Suprapubic skin (tissue), 4 donors: ENCODE data around the gene OR4C46. TPM values are rescaled to one million over a fixed set of nuclear protein-coding genes. Genes with fewer than 3 reads are reported as not detected.
"Not testable (repeated sequence)": the region's sequence is repeated elsewhere in the genome, so short reads cannot be mapped to it uniquely, and the experiment has no call there.

Source experiments
- DNase-seq, 2 donors: peaks; one replicate each; pipeline ENCODE4 v3.0.0-alpha.2; 2019; ENCODE audit warnings: low spot score in 2 of 2
- H3K27ac ChIP-seq: fragments of 200-600 bp; sonication (generic); one replicate; pipeline ENCODE4 v1.5.1; 2019
- H3K27me3 ChIP-seq: fragments of 200-600 bp; sonication (generic); one replicate; pipeline ENCODE4 v1.5.1; 2019
- H3K36me3 ChIP-seq: fragments of 200-600 bp; sonication (generic); one replicate; pipeline ENCODE4 v1.5.1; 2019
- H3K4me1 ChIP-seq: fragments of 200-600 bp; sonication (generic); one replicate; pipeline ENCODE4 v1.5.1; 2019
- H3K4me3 ChIP-seq: fragments of 200-600 bp; sonication (generic); one replicate; pipeline ENCODE4 v1.5.1; 2019; ENCODE audit warnings: mild to moderate bottlenecking
- H3K9me3 ChIP-seq: fragments of 200-600 bp; sonication (generic); one replicate; pipeline ENCODE4 v1.5.1; 2019
- EP300 ChIP-seq: sonication (generic); formaldehyde crosslinking; IDR thresholded peaks from one replicate; pipeline ENCODE4 v1.6.1; 2017; ENCODE audit warnings: antibody characterized with exemption
- POLR2A ChIP-seq, 2 donors: fragments of 450-650 bp; IDR thresholded peaks; one replicate each; pipeline ENCODE4 v1.6.1; 2017; ENCODE audit warnings: antibody characterized with exemption in 2 of 2, mild to moderate bottlenecking in 2 of 2, moderate library complexity in 2 of 2
- POLR2AphosphoS5 ChIP-seq, 3 donors: sonication (generic); formaldehyde crosslinking; IDR thresholded peaks; one replicate each; pipeline ENCODE4 v1.6.1; 2017; ENCODE audit warnings: antibody characterized with exemption in 3 of 3
- WGBS: methylation state at CpG from one replicate; pipeline ENCODE4 v1.1.5; 2018; 5-methylcytosine and 5-hydroxymethylcytosine counted together
- total RNA-seq, 4 donors: library from RNA; depleted of rRNA; stranded (reverse); fragments of >200 nt; gene quantifications; one replicate each; pipeline ENCODE4 v1.1.0, GENCODE V29; 2016
- TF ChIP-seq, protein P1 (sequence below), 2 donors: fragments of 200-600 bp in 1 of 2; fragments of 450-650 bp in 1 of 2; sonication (generic) in 1 of 2; IDR thresholded peaks; one replicate each; pipeline ENCODE4 v1.5.1; 2016 to 2019; ENCODE audit warnings: antibody characterized with exemption in 2 of 2, mild to moderate bottlenecking in 1 of 2, moderate library complexity in 1 of 2

The OR4C46 gene
- total RNA-seq, result not detected

GRCh38 chr11:54603898-54604297 lies at the start of gene OR4C46:
Gene OR4C46 (minus strand): TSS chr11:54603998. CDS start chr11:54603998, 0 bp downstream.
- Histone ChIP-seq H3K4me1 (no peaks in the 10 kb centered on the region), H3K4me3 (no peak within 1 kb of the TSS), H3K27me3 (no peaks in the 10 kb centered on the region), H3K27ac (no peak within 1 kb of the TSS), H3K9me3 (no peaks in the 10 kb centered on the region), H3K36me3 (no peaks in the 10 kb centered on the region)
- 51% methylated on average over 1 of the region's 1 CpG for WGBS
- DNase-seq, result no peak
- TF ChIP-seq POLR2A (IDR thresholded peaks at IDR 0.05) (no peak), EP300 (no peak), POLR2AphosphoS5 (IDR thresholded peaks at IDR 0.05) (no peak)
- TF ChIP-seq, protein P1, sequence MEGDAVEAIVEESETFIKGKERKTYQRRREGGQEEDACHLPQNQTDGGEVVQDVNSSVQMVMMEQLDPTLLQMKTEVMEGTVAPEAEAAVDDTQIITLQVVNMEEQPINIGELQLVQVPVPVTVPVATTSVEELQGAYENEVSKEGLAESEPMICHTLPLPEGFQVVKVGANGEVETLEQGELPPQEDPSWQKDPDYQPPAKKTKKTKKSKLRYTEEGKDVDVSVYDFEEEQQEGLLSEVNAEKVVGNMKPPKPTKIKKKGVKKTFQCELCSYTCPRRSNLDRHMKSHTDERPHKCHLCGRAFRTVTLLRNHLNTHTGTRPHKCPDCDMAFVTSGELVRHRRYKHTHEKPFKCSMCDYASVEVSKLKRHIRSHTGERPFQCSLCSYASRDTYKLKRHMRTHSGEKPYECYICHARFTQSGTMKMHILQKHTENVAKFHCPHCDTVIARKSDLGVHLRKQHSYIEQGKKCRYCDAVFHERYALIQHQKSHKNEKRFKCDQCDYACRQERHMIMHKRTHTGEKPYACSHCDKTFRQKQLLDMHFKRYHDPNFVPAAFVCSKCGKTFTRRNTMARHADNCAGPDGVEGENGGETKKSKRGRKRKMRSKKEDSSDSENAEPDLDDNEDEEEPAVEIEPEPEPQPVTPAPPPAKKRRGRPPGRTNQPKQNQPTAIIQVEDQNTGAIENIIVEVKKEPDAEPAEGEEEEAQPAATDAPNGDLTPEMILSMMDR (IDR thresholded peaks at IDR 0.05), result no peak

DNA sequence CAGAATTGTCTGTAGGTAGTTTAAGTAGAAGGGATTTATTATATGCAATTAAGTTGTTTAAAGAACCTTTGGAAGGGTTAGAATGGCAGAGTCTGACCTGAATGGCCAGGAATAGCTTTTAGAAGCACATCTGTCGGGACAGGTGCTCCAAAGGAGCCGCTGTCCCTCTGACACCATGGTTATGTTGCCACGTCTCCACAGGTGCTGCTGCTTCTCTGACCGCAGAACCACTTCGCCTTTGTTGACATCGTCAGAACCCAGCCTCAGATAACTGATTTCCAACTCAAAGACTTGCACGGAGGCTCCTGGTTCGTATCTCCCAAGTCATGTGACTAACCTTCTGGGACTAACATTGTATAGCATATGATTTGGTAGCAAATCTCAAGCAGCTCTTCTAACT lies 41.8 kb upstream of the OR4C46 start:
- H3K27ac ChIP-seq, DNase-seq, H3K36me3 ChIP-seq, H3K4me3 ChIP-seq, H3K4me1 ChIP-seq, H3K27me3 ChIP-seq: not testable (repeated sequence)
- 76% methylated on average over 8 of the region's 8 CpGs for WGBS
- peaks cover 11% of the 10 kb centered on the region for H3K9me3 ChIP-seq

GRCh38 chr11:54561439-54561838 lies 42.4 kb downstream of the OR4C46 start:
- H3K36me3 ChIP-seq, H3K27me3 ChIP-seq, H3K4me3 ChIP-seq, H3K27ac ChIP-seq, H3K4me1 ChIP-seq, DNase-seq: not testable (repeated sequence)
- 71% methylated on average over 3 of the region's 3 CpGs for WGBS
- peaks cover 21% of the 10 kb centered on the region for H3K9me3 ChIP-seq

GRCh38 chr11:54558919-54559318 lies 44.9 kb downstream of the OR4C46 start:
- 50% methylated on average over 3 of the region's 3 CpGs for WGBS
- TF ChIP-seq EP300, result no peak
- TF ChIP-seq, protein P1 (IDR thresholded peaks at IDR 0.05), result no peak
- no peak for TF ChIP-seq POLR2AphosphoS5 (IDR thresholded peaks at IDR 0.05)
- TF ChIP-seq POLR2A (IDR thresholded peaks at IDR 0.05), result no peak
- DNase-seq, result no peak

DNA sequence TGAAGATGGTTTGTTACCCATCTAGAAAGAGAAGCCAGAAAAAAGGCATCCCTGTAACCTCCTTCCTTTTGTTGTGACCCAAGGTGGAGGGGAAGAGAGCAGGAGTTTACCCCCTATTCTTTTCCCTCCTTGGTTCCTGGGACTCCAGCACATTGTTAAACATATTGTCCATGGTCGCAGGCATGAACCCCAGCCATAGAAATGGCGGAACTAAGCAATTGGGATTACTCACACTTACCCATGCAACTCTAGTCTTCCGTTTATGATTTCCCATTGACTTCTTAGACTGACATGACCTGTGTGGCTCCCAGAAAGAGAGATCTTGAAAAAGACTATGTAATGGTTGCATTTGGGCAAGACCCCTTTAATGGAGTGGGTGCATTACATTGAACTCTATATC lies 45.4 kb downstream of the OR4C46 start:
- Histone ChIP-seq H3K9me3 (peaks cover 13% of the 10 kb centered on the region), H3K27me3 (no peaks in the 10 kb centered on the region), H3K4me3 (no peak overlapping the region), H3K4me1 (no peaks in the 10 kb centered on the region), H3K27ac (no peak overlapping the region), H3K36me3 (no peaks in the 10 kb centered on the region)
- TF ChIP-seq, protein P1 (IDR thresholded peaks at IDR 0.05), result no peak
- no peak for TF ChIP-seq POLR2A (IDR thresholded peaks at IDR 0.05)
- no peak for TF ChIP-seq EP300
- TF ChIP-seq POLR2AphosphoS5 (IDR thresholded peaks at IDR 0.05), result no peak
- 63% methylated on average over 3 of the region's 3 CpGs for WGBS
- DNase-seq, result no peak

More at GRCh38 chr11:54558919-54559318, 44.9 kb downstream of the OR4C46 start:
- H3K36me3 ChIP-seq, result no peaks in the 10 kb centered on the region
- no peak overlapping the region for H3K27ac ChIP-seq
- peaks cover 13% of the 10 kb centered on the region for H3K9me3 ChIP-seq
- no peak overlapping the region for H3K4me3 ChIP-seq
- H3K27me3 ChIP-seq, result no peaks in the 10 kb centered on the region
- no peaks in the 10 kb centered on the region for H3K4me1 ChIP-seq

Other genes with a start within 250 kb of the OR4C46 start
- not detected for gene OR4A5, start 102.8 kb upstream of the OR4C46 start, total RNA-seq